ENCODE results near the gene OR10G8.
"Not testable (repeated sequence)": the region's sequence is repeated elsewhere in the genome, so short reads cannot be mapped to it uniquely, and the experiment has no call there.

Gene OR10G8

DNA sequence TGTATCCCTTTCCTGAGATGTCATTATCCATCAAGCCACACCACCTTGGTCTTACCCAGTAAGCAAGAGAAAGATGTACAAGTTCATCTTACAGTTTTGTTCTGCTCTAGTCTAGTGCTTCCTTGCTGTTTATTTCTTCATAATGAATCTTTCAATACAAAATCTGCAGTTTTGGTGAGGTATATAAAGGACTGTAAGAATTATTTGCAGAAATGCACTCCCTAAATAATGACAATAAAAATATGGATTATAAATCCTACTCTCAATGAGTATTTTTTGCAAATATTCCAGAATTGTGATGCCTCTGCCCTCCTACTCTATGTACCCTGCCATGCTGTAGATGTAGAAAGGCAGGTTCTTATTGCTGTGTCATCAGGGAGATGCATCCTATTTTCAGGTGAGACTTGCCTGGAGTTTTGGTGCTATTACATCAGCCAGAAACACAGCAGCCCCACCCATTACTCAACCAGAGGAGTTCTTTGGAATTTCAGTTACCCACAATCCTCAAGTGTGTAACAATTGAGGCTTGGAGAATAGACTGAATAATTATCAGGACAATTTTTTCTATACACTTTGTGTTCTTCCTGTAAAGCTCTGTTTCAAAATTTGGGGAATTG lies 48.8 kb upstream of the OR10G8 start, which contains the start of gene OR10S1 (continued):
- TF ChIP-seq CREB5 (CRISPR knock-in tag; IDR thresholded peaks at IDR 0.05; ENCODE audit: low read depth): no peak
- TF ChIP-seq PPARA (CRISPR knock-in tag; IDR thresholded peaks at IDR 0.05; ENCODE audit: borderline replicate concordance): no peak

DNA sequence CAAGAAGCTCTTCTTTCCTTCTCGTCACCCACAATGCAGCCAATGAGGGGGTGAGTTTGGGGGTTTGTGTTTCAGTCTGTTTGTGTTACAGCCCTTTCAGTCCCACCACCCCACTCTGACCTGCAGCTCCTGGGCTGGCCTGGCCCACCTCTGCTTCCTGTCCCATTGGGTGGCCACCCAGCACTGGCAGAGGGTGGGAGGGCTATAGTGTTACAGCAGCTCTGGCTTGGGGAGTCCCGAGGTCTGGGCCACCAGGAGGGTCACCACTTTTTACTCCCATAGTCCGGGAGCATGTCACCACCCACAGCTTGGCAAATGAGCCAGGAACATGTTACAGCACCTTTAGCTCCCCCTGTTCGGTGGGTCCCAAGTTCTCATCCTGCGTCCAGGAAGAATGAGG lies 47.3 kb upstream of the OR10G8 start:
- no peak for ATAC-seq
- no peak for TF ChIP-seq ZNF565 (CRISPR knock-in tag; conservative IDR thresholded peaks at IDR 0.05; ENCODE audit: low read depth)
- no peak for TF ChIP-seq TOX (CRISPR knock-in tag; IDR thresholded peaks at IDR 0.05; ENCODE audit: borderline replicate concordance)
- TF ChIP-seq PATZ1 (CRISPR knock-in tag; IDR thresholded peaks at IDR 0.05; ENCODE audit: borderline replicate concordance): no peak
- TF ChIP-seq PPARA (CRISPR knock-in tag; IDR thresholded peaks at IDR 0.05; ENCODE audit: borderline replicate concordance): no peak
- no peak for TF ChIP-seq BACH2 (CRISPR knock-in tag; IDR thresholded peaks at IDR 0.05; ENCODE audit: borderline replicate concordance)
- no peak for TF ChIP-seq RARB (CRISPR knock-in tag; IDR thresholded peaks at IDR 0.05)
- no peak for TF ChIP-seq TCF4 (CRISPR knock-in tag; IDR thresholded peaks at IDR 0.05; ENCODE audit: borderline replicate concordance)
- no peak for TF ChIP-seq ISL1 (CRISPR knock-in tag; IDR thresholded peaks at IDR 0.05)
- no peak for TF ChIP-seq ZNF8 (CRISPR knock-in tag; IDR thresholded peaks at IDR 0.05)
- no peak for TF ChIP-seq ZFP3 (CRISPR knock-in tag; IDR thresholded peaks at IDR 0.05)

DNA sequence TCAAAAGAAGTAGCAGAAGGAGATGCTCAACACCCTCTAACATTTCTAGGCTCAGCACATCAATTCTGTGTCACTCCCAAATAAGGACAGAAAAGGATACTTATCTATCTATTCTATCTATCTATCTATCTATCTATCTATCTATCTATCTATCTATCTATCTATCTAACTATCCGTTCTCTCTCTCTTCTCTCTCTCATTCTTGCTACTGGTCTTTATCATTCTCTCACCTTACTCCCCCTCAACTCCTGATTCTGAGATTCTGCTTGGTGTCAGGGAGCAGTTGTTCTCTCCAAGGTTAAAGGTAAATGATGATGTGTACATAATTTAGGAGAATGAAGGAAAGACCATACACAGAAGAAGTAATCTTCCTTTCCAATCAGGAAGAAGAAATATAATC lies 31.5 kb upstream of the OR10G8 start, which contains the start of gene OR10G6:
Gene OR10G6, minus strand, starts transcription at position 43 of the 400 bp plus-strand sequence. Its CDS starts 0 bp downstream, at position 43.
- no peak for ATAC-seq
- TF ChIP-seq CSDC2 (CRISPR knock-in tag; IDR thresholded peaks at IDR 0.05) (no peak), ZC3H10 (CRISPR knock-in tag; IDR thresholded peaks at IDR 0.05) (no peak), BACH2 (CRISPR knock-in tag; IDR thresholded peaks at IDR 0.05; ENCODE audit: borderline replicate concordance) (no peak), ZFP30 (CRISPR knock-in tag; IDR thresholded peaks at IDR 0.05) (no peak), PPARA (CRISPR knock-in tag; IDR thresholded peaks at IDR 0.05; ENCODE audit: borderline replicate concordance) (no peak), ZNF565 (CRISPR knock-in tag; conservative IDR thresholded peaks at IDR 0.05; ENCODE audit: low read depth) (no peak), ARNTL (CRISPR knock-in tag; IDR thresholded peaks at IDR 0.05; ENCODE audit: borderline replicate concordance, low read depth) (no peak), ZNF8 (CRISPR knock-in tag; IDR thresholded peaks at IDR 0.05) (no peak), GLIS3 (CRISPR knock-in tag; IDR thresholded peaks at IDR 0.05) (no peak), TSHZ2 (CRISPR knock-in tag; IDR thresholded peaks at IDR 0.05) (no peak), ZNF70 (CRISPR knock-in tag; IDR thresholded peaks at IDR 0.05) (no peak), ZFP3 (CRISPR knock-in tag; IDR thresholded peaks at IDR 0.05) (no peak)

- no peak for TF ChIP-seq GLIS3 (CRISPR knock-in tag; IDR thresholded peaks at IDR 0.05)
- no peak for TF ChIP-seq ARNTL (CRISPR knock-in tag; IDR thresholded peaks at IDR 0.05; ENCODE audit: borderline replicate concordance, low read depth)
- TF ChIP-seq ISL1 (CRISPR knock-in tag; IDR thresholded peaks at IDR 0.05): no peak
- TF ChIP-seq ZNF565 (CRISPR knock-in tag; conservative IDR thresholded peaks at IDR 0.05; ENCODE audit: low read depth): no peak
- no peak for TF ChIP-seq CSDC2 (CRISPR knock-in tag; IDR thresholded peaks at IDR 0.05)
- no peak for TF ChIP-seq POU6F1 (CRISPR knock-in tag; IDR thresholded peaks at IDR 0.05; ENCODE audit: borderline replicate concordance, low read depth)
- TF ChIP-seq ESRRG (CRISPR knock-in tag; IDR thresholded peaks at IDR 0.05): no peak
- no peak for TF ChIP-seq CREB5 (CRISPR knock-in tag; IDR thresholded peaks at IDR 0.05; ENCODE audit: low read depth)
- TF ChIP-seq PATZ1 (CRISPR knock-in tag; IDR thresholded peaks at IDR 0.05; ENCODE audit: borderline replicate concordance): no peak
- no peak for TF ChIP-seq BACH2 (CRISPR knock-in tag; IDR thresholded peaks at IDR 0.05; ENCODE audit: borderline replicate concordance)
- TF ChIP-seq TCF4 (CRISPR knock-in tag; IDR thresholded peaks at IDR 0.05; ENCODE audit: borderline replicate concordance): no peak
These were observed 13.9 kb upstream of the OR10G8 start, which contains the start of gene OR10G4 for GRCh38 chr11:124012697-124013096. TSS of gene OR10G4 (plus strand) at chr11:124012997. CDS start at chr11:124015575, 2,578 bp downstream.

DNA sequence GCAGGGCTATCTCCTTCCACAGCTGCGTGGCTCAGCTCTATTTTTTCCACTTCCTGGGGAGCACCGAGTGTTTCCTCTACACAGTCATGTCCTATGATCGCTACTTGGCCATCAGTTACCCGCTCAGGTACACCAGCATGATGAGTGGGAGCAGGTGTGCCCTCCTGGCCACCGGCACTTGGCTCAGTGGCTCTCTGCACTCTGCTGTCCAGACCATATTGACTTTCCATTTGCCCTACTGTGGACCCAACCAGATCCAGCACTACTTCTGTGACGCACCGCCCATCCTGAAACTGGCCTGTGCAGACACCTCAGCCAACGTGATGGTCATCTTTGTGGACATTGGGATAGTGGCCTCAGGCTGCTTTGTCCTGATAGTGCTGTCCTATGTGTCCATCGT lies 10.8 kb upstream of the OR10G8 start:
- not testable (repeated sequence) for ATAC-seq

More at GRCh38 chr11:124012697-124013096, 13.9 kb upstream of the OR10G8 start, which contains the start of gene OR10G4:
- ATAC-seq: no peak

All from SK-N-SH treated with all-trans-retinoic acid at 6 μM for 48 hours (cell line).